Activated CD8-positive, alpha-beta T cell treated with anti-CD3 and anti-CD28 coated beads for 36 hours (primary cell): ENCODE data around the gene RAB25. TPM values are rescaled to one million over a fixed set of nuclear protein-coding genes. Genes with fewer than 3 reads are reported as not detected.
"Not testable (repeated sequence)": the region's sequence is repeated elsewhere in the genome, so short reads cannot be mapped to it uniquely, and the experiment has no call there.

ENCODE experiments used
- ATAC-seq: fragments of 200-7000 bp; cut with Tn5 transposase; one replicate; pipeline ENCODE4 v1.10.0; 2021; ENCODE audit warnings: mild to moderate bottlenecking, moderate library complexity
- CTCF ChIA-PET: fragments of 350-600 bp; sonication (Branson Sonifier 250); formaldehyde crosslinking; loops from one replicate; lab custom pipeline; 2021; ENCODE audit warnings: antibody characterized with exemption; lab: Charles Lee
- POLR2A ChIA-PET: fragments of 350-600 bp; sonication (Branson Sonifier 250); formaldehyde crosslinking; loops from one replicate; lab custom pipeline; 2021; ENCODE audit warnings: antibody characterized with exemption; lab: Charles Lee
- DNase-seq: peaks from one replicate; pipeline ENCODE4 v3.0.0-alpha.2; 2020
- H3K27ac Mint-ChIP-seq: one replicate; pipeline ENCODE4 v1.8.0; 2021; ENCODE audit warnings: mild to moderate bottlenecking, mixed read lengths
- H3K27me3 Mint-ChIP-seq: one replicate; pipeline ENCODE4 v1.8.0; 2021; ENCODE audit warnings: mixed read lengths
- H3K36me3 Mint-ChIP-seq: one replicate; pipeline ENCODE4 v1.8.0; 2021; ENCODE audit warnings: low read depth, mixed read lengths
- H3K4me1 Mint-ChIP-seq: one replicate; pipeline ENCODE4 v1.8.0; 2021; ENCODE audit warnings: low read depth, mixed read lengths
- H3K4me3 Mint-ChIP-seq: one replicate; pipeline ENCODE4 v1.8.0; 2021; ENCODE audit warnings: mild to moderate bottlenecking, moderate library complexity, mixed read lengths
- H3K9me3 Mint-ChIP-seq: one replicate; pipeline ENCODE4 v1.8.0; 2021; ENCODE audit warnings: mixed read lengths
- intact Hi-C: fragments of 100-400 bp; cut with micrococcal nuclease; formaldehyde crosslinking; loops from one replicate; pipeline ENCODE4 v1.10.0; 2022
- total RNA-seq, 2 experiments: library from RNA; stranded (reverse); gene quantifications; one replicate each; pipeline ENCODE4 v1.2.3, GENCODE V29; 2021
- TF ChIP-seq, protein P1 (sequence below): fragments of 200-600 bp; IDR thresholded peaks from one replicate; pipeline ENCODE4 v1.8.0; 2022; ENCODE audit warnings: antibody characterized with exemption, mild to moderate bottlenecking

Gene RAB25
- total RNA-seq, 2 experiments from 2014 or later: 0.49 to 0.63 TPM

GRCh38 chr1:156113282-156113950 is 52.5 kb downstream of the RAB25 start:
- Mint-ChIP-seq H3K9me3 (no peaks in the 10 kb centered on the region), H3K4me1 (peaks cover 45% of the 10 kb centered on the region), H3K4me3 (peak overlapping the region; percentile 85), H3K36me3 (peaks cover 2% of the 10 kb centered on the region), H3K27ac (peak overlapping the region; percentile 87), H3K27me3 (peaks cover 8% of the 10 kb centered on the region)
- POLR2A ChIA-PET: interaction anchor here (0.6 to 10.2 kb wide), 6 partner anchors 11 to 384 kb away, joined by 3 to 94 read pairs (median 8); no protein-coding TSS in a partner anchor
- TF ChIP-seq, protein P1, sequence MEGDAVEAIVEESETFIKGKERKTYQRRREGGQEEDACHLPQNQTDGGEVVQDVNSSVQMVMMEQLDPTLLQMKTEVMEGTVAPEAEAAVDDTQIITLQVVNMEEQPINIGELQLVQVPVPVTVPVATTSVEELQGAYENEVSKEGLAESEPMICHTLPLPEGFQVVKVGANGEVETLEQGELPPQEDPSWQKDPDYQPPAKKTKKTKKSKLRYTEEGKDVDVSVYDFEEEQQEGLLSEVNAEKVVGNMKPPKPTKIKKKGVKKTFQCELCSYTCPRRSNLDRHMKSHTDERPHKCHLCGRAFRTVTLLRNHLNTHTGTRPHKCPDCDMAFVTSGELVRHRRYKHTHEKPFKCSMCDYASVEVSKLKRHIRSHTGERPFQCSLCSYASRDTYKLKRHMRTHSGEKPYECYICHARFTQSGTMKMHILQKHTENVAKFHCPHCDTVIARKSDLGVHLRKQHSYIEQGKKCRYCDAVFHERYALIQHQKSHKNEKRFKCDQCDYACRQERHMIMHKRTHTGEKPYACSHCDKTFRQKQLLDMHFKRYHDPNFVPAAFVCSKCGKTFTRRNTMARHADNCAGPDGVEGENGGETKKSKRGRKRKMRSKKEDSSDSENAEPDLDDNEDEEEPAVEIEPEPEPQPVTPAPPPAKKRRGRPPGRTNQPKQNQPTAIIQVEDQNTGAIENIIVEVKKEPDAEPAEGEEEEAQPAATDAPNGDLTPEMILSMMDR: no peak
- DNase-seq (no peak), ATAC-seq (no peak)
- CTCF ChIA-PET: interaction anchor here (1.4 to 14.1 kb wide), 4 partner anchors 14 to 112 kb away, joined by 3 to 164 read pairs (median 56); no protein-coding TSS in a partner anchor
- intact Hi-C loops: no loop called here

GRCh38 chr1:156114101-156114918 is 53.4 kb downstream of the RAB25 start, which contains the start of gene LMNA:
LMNA (plus strand) TSS chr1:156114711; CDS start chr1:156114919, 208 bp downstream.
- H3K36me3 Mint-ChIP-seq: peaks cover 4% of the 10 kb centered on the region
- H3K4me1 Mint-ChIP-seq: peaks cover 41% of the 10 kb centered on the region
- ChIA-PET POLR2A (interaction anchor here (0.6 to 10.2 kb wide), 12 partner anchors 7 to 136 kb away, joined by 3 to 94 read pairs (median 4); partner anchors contain the start of gene ARHGEF2), CTCF (interaction anchor here (1.4 to 14.1 kb wide), 5 partner anchors 8 to 111 kb away, joined by 3 to 164 read pairs (median 8); no protein-coding TSS in a partner anchor)
- ATAC-seq: peak; percentile 89
- TF ChIP-seq, protein P1: no peak
- DNase-seq: peak; percentile 92
- intact Hi-C loops: no loop called here
- peaks cover 8% of the 10 kb centered on the region for H3K27me3 Mint-ChIP-seq
- H3K9me3 Mint-ChIP-seq: no peaks in the 10 kb centered on the region
- H3K27ac Mint-ChIP-seq: peak within 1 kb of the TSS; percentile 87
- H3K4me3 Mint-ChIP-seq: peak within 1 kb of the TSS; percentile 85

DNA sequence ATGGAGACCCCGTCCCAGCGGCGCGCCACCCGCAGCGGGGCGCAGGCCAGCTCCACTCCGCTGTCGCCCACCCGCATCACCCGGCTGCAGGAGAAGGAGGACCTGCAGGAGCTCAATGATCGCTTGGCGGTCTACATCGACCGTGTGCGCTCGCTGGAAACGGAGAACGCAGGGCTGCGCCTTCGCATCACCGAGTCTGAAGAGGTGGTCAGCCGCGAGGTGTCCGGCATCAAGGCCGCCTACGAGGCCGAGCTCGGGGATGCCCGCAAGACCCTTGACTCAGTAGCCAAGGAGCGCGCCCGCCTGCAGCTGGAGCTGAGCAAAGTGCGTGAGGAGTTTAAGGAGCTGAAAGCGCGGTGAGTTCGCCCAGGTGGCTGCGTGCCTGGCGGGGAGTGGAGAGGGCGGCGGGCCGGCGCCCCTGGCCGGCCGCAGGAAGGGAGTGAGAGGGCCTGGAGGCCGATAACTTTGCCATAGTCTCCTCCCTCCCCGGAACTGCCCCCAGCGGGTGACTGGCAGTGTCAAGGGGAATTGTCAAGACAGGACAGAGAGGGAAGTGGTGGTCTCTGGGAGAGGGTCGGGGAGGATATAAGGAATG is 54.1 kb downstream of the RAB25 start:
- ChIA-PET POLR2A (interaction anchor here (0.6 to 10.2 kb wide), 12 partner anchors 8 to 137 kb away, joined by 3 to 94 read pairs (median 4); partner anchors contain the start of gene ARHGEF2), CTCF (interaction anchor here (0.6 to 14.1 kb wide), 6 partner anchors 9 to 110 kb away, joined by 3 to 164 read pairs (median 6); no protein-coding TSS in a partner anchor)
- peak overlapping the region; percentile 85 for H3K4me3 Mint-ChIP-seq
- peaks cover 8% of the 10 kb centered on the region for H3K27me3 Mint-ChIP-seq
- H3K36me3 Mint-ChIP-seq: peaks cover 4% of the 10 kb centered on the region
- ATAC-seq (no peak), DNase-seq (peak; percentile 37)
- peaks cover 43% of the 10 kb centered on the region for H3K4me1 Mint-ChIP-seq
- peak overlapping the region; percentile 61 for H3K27ac Mint-ChIP-seq
- no peaks in the 10 kb centered on the region for H3K9me3 Mint-ChIP-seq
- TF ChIP-seq, protein P1: no peak
- intact Hi-C loops: no loop called here

DNA sequence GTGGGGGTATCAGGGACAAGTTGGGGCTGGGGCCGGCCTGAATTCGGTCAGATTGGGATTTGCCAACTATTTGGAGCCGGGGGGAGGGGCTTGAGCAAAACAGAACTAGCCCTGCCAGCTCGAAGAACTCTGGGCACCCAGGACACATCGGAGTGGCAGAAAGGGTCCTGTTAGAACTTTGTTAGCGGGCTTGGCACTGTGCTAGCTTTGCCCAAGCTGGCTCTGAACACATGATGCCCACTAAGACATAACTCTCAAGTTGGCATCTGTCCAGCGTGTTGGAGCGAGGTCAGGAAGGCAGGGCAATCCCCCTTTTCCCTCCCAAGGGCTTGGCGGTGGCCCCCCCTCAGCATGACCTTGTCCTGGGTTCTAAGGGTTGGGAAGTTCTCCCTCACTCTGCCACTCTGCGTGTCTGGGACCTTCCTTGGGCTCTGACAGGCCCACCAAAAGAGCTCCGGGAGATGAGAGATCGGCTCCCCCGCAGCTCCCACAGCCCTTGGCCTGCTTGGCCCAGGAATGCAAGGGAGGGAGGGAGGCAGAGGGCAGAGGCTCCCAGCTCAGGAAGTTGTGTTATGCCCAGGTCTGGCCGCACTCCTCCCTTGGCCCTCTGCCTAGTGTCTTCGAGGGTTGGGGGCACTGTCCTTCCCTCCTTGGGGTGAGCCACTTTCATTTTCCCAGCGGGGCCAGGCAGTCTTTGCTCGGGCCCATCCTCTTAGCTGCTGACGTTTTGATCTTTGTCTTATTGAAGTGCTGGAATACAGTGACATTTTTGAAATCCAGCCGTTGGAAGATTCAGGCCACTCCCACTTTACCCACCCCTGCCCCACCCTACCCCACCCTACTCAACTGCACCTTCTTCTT is 54.8 kb downstream of the RAB25 start:
- H3K36me3 Mint-ChIP-seq: peaks cover 7% of the 10 kb centered on the region
- TF ChIP-seq, protein P1: no peak
- H3K27ac Mint-ChIP-seq: peak overlapping the region; percentile 61
- DNase-seq (no peak), ATAC-seq (no peak)
- peak overlapping the region; percentile 85 for H3K4me3 Mint-ChIP-seq
- H3K9me3 Mint-ChIP-seq: no peaks in the 10 kb centered on the region
- H3K27me3 Mint-ChIP-seq: peaks cover 7% of the 10 kb centered on the region
- ChIA-PET POLR2A (interaction anchor here (0.8 to 10.2 kb wide), 9 partner anchors 8 to 138 kb away, joined by 3 to 94 read pairs (median 4); partner anchors contain the start of gene ARHGEF2), CTCF (interaction anchor here (0.6 to 14.1 kb wide), 5 partner anchors 10 to 109 kb away, joined by 3 to 164 read pairs (median 8); no protein-coding TSS in a partner anchor)
- H3K4me1 Mint-ChIP-seq: peaks cover 44% of the 10 kb centered on the region
- intact Hi-C loops: no loop called here

- POLR2A ChIA-PET: interaction anchor here (1.0 to 10.2 kb wide), 4 partner anchors 10 to 80 kb away, joined by 3 to 94 read pairs (median 38); no protein-coding TSS in a partner anchor
- ATAC-seq, H3K9me3 Mint-ChIP-seq, H3K27ac Mint-ChIP-seq, H3K27me3 Mint-ChIP-seq, intact Hi-C loops, H3K36me3 Mint-ChIP-seq, DNase-seq: not testable (repeated sequence)
- CTCF ChIA-PET: interaction anchor here (1.2 to 14.1 kb wide), 4 partner anchors 9 to 23 kb away, joined by 3 to 164 read pairs (median 53); no protein-coding TSS in a partner anchor
- Mint-ChIP-seq H3K4me3 (peak overlapping the region; percentile 85), H3K4me1 (peaks cover 44% of the 10 kb centered on the region)
These were observed 55.8 kb downstream of the RAB25 start for GRCh38 chr1:156116731-156117130.
